GM10847 (cell line): Measurements from ENCODE around the gene CHRNB1.

Source experiments
- POLR2A ChIP-seq: IDR thresholded peaks from 2 replicates; pipeline ENCODE4 v1.6.1; 2011; ENCODE audit not compliant: insufficient read length; ENCODE audit errors: extremely low read depth

CHRNB1 gene

DNA sequence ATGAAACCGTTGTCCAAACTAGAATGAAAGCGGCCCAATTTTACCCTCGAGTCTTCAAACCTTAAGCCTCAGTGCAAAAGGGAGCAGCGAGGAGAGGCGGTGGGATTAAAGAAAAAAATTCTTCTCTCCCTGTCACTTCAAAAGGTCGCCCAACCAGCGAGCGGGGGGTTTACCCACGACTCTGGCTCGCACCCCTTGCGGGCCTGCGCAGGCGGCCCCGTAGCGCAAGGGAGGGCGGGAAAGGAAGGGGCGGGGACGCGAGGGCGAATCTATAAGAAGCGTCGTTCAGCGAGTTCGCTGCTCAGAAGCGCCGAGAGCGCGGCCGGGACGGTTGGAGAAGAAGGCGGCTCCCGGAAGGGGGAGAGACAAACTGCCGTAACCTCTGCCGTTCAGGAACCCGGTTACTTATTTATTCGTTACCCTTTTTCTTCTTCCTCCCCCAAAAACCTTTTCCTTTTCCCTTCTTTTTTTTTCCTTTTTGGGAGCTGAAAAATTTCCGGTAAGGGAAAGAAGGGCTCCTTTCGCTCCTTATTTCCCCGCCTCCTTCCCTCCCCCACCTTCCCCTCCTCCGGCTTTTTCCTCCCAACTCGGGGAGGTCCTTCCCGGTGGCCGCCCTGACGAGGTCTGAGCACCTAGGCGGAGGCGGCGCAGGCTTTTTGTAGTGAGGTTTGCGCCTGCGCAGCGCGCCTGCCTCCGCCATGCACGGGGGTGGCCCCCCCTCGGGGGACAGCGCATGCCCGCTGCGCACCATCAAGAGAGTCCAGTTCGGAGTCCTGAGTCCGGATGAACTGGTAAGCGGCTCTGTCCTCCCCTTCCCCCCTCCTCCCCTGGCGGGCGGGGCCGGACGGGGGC, 39.4 kb downstream of the CHRNB1 start, which contains the start of gene POLR2A:
Gene POLR2A, plus strand, starts transcription at position 300 of the 852 bp plus-strand sequence.
- TF ChIP-seq POLR2A: peak; percentile 100

DNA sequence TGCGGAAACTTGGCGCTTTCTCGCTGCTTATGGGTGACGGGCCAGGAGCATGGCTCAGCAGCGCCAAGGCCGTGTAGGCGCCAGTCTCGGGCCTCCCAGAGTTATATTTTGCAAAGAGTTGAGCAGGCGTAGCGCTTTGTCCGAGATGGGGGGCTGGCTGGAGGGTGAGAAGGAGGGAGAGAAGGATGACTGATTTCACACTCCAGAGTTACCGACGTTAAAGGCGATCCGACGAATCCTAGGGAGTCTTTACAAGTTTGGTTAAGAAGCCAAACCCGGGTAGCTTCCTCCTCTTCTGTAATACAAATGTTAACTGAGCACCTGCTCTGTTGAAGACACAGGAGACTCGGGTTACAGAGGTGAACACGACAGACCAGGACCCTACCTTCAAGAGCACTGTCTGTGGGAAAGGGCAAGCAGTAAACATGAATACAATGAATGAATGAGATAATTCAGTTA, 40.1 kb downstream of the CHRNB1 start:
- no peak for TF ChIP-seq POLR2A

DNA sequence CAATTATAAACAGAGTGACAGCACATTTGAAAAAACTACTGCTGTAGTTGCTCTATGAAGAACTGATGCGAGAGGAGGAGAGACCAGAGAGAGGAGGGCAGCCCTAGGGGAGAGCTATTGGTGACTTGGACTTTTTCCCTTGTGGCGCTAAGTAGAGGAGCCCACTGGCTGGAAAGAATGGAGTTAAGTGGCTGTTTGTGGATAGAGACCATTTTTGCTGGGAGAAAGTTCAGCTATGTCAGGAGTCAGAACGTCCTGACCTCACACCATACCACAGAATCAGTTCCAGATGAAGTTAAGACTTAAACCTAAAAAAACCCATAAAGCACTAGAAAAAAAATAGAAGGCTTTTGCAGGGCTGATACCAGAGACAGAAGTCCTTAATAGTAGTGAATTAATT, 41.3 kb downstream of the CHRNB1 start:
- TF ChIP-seq POLR2A: no peak

DNA sequence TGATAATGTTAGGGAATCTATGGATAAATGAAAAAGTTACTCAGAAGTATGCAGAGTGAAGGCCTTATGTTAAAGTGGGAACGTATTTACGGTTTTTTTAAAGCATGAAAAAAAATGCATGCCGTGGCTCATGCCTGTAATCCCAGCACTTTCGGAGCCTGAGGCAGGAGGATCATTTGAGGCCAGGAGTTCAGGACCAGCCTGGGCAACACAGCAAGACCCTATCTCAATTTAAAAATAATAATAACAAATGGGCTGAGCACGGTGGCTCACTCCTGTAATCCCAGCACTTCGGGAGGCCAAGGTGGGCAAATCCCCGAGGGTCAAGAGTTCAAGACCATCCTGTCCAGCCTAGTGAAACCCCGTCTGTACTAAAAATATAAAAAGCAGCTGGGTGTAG, 45.3 kb downstream of the CHRNB1 start:
- TF ChIP-seq POLR2A: no peak

DNA sequence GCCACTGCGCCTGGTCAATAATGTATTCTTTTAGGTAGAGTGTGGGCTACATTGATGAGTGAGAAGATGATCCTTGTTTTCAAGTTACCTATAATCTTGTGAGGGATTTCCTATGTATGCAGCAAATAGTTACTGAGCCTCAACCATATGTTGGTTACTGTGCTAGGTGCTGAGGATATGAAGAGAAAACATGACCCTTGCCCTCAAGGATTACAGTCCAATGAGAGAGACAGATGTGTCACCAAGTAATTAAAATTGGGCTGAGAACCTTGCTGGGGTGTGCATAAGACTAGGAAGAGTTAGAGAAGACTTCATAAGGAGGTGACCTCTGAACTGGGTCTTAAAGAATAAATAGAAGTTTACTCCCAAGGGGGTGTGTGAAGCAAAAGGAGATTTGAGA, 46.7 kb downstream of the CHRNB1 start:
- TF ChIP-seq POLR2A: no peak

DNA sequence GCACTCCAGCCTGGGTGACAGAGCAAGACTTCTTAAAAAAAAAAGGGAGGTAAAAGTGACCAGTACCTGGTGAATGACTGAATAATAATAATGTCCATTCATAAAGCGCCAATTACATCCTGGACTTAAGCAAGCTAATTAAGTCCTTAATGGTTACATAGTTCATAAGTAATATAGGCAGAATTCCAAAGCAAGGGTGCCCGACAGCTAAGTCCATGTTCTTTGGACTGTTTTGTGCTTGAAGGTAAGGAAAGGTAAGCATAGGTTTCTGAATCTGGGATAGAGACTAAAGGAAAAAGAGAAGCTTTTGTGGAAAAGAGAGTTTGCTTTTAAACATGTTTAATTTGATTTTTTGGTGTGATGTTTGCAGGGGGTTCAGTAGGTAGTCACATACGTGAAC, 49.1 kb downstream of the CHRNB1 start:
- no peak for TF ChIP-seq POLR2A

DNA sequence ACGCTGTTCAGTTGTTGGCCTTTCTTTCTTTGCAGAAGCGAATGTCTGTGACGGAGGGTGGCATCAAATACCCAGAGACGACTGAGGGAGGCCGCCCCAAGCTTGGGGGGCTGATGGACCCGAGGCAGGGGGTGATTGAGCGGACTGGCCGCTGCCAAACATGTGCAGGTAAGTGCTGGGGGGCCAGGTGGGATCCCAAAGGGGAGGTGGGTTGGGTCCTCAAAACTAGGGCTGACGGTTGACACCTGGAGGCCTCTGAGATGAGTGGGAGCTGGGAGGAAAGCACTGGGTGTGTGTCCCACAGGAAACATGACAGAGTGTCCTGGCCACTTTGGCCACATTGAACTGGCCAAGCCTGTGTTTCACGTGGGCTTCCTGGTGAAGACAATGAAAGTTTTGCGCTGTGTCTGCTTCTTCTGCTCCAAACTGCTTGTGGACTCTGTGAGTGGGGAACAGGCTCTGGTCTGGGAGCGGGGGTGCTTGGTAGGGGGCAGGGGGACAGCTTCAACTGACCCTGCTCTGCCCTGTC, 51.1 kb downstream of the CHRNB1 start:
- TF ChIP-seq POLR2A: no peak

DNA sequence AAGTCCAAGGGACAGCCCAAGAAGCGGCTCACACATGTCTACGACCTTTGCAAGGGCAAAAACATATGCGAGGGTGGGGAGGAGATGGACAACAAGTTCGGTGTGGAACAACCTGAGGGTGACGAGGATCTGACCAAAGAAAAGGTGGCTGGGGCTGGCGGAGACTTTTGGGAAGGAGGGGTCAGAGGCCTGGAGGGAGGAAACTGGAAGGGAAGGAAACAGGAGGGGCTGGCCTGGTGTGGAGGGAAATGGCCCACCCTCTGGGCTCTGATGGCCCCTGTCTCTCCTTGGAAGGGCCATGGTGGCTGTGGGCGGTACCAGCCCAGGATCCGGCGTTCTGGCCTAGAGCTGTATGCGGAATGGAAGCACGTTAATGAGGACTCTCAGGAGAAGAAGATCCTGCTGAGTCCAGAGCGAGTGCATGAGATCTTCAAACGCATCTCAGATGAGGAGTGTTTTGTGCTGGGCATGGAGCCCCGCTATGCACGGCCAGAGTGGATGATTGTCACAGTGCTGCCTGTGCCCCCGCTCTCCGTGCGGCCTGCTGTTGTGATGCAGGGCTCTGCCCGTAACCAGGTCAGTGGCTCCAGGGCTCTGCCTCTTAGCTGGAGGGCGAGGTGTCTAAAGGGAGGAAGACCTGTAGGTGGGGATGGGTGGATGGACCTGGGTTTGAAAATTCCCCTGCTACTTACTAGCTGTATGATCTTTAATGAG, 51.8 kb downstream of the CHRNB1 start:
- no peak for TF ChIP-seq POLR2A

DNA sequence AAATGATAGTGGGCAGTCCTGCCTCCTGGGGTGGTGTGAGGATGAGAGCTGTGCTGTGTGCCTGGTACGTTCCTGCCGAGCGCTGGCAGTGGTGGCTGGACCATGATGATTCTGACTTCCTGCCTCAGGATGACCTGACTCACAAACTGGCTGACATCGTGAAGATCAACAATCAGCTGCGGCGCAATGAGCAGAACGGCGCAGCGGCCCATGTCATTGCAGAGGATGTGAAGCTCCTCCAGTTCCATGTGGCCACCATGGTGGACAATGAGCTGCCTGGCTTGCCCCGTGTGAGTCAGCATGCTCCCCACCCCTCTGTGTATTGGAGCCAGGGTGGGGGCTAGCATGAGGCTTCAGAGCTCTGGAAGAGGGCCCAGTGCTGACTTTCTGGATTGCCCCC, 52.4 kb downstream of the CHRNB1 start:
- TF ChIP-seq POLR2A: no peak

DNA sequence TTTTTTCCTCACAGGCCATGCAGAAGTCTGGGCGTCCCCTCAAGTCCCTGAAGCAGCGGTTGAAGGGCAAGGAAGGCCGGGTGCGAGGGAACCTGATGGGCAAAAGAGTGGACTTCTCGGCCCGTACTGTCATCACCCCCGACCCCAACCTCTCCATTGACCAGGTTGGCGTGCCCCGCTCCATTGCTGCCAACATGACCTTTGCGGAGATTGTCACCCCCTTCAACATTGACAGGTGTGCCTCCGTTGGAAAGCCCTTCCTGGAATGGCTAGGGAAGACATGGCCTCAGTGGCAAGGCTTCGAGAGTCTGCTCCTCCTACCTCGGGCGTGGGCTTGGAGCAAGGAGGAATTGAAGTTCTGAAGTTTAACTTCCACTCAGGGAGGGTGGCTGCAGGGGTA, 52.8 kb downstream of the CHRNB1 start:
- TF ChIP-seq POLR2A: no peak

DNA sequence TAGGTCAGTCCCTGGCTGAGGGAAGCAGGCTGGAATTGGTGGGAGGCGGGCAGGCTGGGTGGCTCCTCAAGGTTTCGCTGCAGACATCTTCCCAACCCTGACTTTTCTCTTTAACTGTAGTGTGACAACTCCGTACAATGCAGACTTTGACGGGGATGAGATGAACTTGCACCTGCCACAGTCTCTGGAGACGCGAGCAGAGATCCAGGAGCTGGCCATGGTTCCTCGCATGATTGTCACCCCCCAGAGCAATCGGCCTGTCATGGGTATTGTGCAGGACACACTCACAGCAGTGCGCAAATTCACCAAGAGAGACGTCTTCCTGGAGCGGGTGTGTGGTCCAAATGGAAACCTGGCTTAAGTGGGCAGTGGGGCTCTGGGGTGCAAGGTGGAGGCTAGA, 54.3 kb downstream of the CHRNB1 start:
- TF ChIP-seq POLR2A: no peak

DNA sequence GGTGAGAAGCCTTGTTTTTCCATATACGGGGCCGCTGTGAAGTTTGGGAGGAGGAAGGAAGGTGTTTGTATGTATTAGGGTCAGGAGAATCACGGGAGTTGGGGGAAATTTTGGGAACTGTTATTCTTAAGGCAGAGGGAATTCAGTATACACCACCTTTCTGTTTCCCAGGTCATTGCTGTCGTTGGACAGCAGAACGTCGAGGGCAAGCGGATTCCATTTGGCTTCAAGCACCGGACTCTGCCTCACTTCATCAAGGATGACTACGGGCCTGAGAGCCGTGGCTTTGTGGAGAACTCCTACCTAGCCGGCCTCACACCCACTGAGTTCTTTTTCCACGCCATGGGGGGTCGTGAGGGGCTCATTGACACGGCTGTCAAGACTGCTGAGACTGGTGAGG, 56.9 kb downstream of the CHRNB1 start:
- TF ChIP-seq POLR2A: no peak

DNA sequence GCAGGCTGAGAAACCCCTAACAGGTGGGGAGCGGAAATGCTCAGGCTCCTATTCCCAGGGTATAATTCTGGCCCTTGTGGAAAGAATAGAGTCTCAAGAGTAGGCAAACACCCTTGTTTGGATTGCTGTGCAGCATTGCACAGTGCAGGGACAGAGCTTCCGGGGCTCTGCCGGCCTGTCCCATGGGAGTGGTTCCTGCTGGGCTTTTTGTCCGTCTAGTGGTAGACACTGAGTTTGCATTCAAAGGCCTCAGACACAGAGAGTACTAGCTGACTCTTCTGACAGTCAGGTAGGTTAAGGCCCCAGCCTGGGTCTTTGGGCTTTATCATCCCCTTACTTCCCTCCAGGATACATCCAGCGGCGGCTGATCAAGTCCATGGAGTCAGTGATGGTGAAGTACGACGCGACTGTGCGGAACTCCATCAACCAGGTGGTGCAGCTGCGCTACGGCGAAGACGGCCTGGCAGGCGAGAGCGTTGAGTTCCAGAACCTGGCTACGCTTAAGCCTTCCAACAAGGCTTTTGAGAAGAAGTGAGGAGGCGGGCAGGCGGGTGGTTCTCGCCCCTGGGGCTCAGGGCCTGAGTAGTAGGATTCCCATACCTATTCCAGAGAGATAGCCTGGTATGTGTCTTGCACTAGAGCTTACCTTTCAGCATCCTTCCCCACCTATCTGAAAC, 57.4 kb downstream of the CHRNB1 start:
- TF ChIP-seq POLR2A: no peak

DNA sequence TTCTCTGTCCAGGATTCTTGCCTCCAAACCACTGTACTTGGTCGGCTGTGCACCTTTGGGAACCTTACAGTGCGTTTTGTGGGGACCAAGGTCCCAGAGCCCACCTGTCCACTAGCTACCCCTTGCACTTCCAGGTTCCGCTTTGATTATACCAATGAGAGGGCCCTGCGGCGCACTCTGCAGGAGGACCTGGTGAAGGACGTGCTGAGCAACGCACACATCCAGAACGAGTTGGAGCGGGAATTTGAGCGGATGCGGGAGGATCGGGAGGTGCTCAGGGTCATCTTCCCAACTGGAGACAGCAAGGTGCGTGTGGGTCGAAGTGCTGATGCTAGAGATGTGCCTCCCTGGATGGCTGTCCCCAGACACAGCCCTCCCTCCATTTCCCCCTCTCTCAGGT, 58.1 kb downstream of the CHRNB1 start:
- no peak for TF ChIP-seq POLR2A

DNA sequence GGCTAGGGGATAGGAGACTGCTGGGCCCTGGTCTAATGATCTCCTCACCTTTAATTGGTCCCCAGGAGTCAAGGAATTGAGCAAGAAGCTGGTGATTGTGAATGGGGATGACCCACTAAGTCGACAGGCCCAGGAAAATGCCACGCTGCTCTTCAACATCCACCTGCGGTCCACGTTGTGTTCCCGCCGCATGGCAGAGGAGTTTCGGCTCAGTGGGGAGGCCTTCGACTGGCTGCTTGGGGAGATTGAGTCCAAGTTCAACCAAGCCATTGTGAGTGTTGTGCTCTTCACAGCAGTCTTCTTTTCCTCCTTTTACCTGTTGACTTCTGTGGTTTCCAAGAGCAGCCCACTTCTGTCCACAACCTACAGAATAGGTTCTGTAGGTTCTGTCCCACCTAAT, 58.7 kb downstream of the CHRNB1 start:
- no peak for TF ChIP-seq POLR2A
